Stimulated activated CD8-positive, alpha-beta memory T cell treated with anti-CD3 and anti-CD28 coated beads, Interleukin-12 subunit alpha, Interleukin-12 subunit beta, amount 100 ng/mL, for 24 hours (primary cell): ENCODE results near the gene IP6K1.
"Not testable (repeated sequence)": the region's sequence is repeated elsewhere in the genome, so short reads cannot be mapped to it uniquely, and the experiment has no call there.

Experiments used
- DNase-seq: peaks from one replicate; pipeline ENCODE4 v3.0.0-alpha.2; 2020; ENCODE audit errors: extremely low read depth

Gene IP6K1

GRCh38 chr3:49794431-49794830 is 8.1 kb upstream of the IP6K1 start:
- no peak for DNase-seq

- DNase-seq, result no peak
Measured at GRCh38 chr3:49793486-49794085, 7.2 kb upstream of the IP6K1 start.

- DNase-seq, result no peak
Measured at GRCh38 chr3:49792371-49793150, 6.2 kb upstream of the IP6K1 start.

- DNase-seq, result no peak
Measured at GRCh38 chr3:49791571-49791970, 5.2 kb upstream of the IP6K1 start.

GRCh38 chr3:49790626-49791411 is 4.5 kb upstream of the IP6K1 start:
- DNase-seq, result no peak

- DNase-seq, result no peak
Measured at GRCh38 chr3:49788056-49788455, 1.7 kb upstream of the IP6K1 start.

GRCh38 chr3:49787536-49787935 is 1.2 kb upstream of the IP6K1 start:
- DNase-seq, result no peak

GRCh38 chr3:49787182-49787464 is 781 bp upstream of the IP6K1 start:
- DNase-seq, result no peak

GRCh38 chr3:49785565-49786356 is 581 bp downstream of the IP6K1 start:
- DNase-seq, result no peak

GRCh38 chr3:49782277-49782676 is 4.1 kb downstream of the IP6K1 start:
- DNase-seq, result not testable (repeated sequence)

GRCh38 chr3:49781415-49782199 is 4.7 kb downstream of the IP6K1 start:
- no peak for DNase-seq

GRCh38 chr3:49780975-49781365 is 5.4 kb downstream of the IP6K1 start:
- not testable (repeated sequence) for DNase-seq

- no peak for DNase-seq
Measured at GRCh38 chr3:49780080-49780974, 6.0 kb downstream of the IP6K1 start.

GRCh38 chr3:49779358-49780079 is 6.8 kb downstream of the IP6K1 start:
- DNase-seq, result no peak

- DNase-seq, result not testable (repeated sequence)
Measured at GRCh38 chr3:49776101-49776500, 10.2 kb downstream of the IP6K1 start.

- no peak for DNase-seq
Measured at GRCh38 chr3:49775538-49775937, 10.8 kb downstream of the IP6K1 start.

GRCh38 chr3:49772703-49773102 is 13.6 kb downstream of the IP6K1 start:
- no peak for DNase-seq

GRCh38 chr3:49771340-49771938 is 14.9 kb downstream of the IP6K1 start:
- DNase-seq, result no peak

- DNase-seq, result no peak
Measured at GRCh38 chr3:49769926-49770325, 16.4 kb downstream of the IP6K1 start.
